Activated CD8-positive, alpha-beta memory T cell treated with anti-CD3 and anti-CD28 coated beads, Interleukin-2, amount 50 U/mL, for 48 hours (primary cell): Measurements from ENCODE around the gene DMGDH.

Experiments used
- DNase-seq: peaks from one replicate; pipeline ENCODE4 v3.0.0-alpha.2; 2020

Gene DMGDH

GRCh38 chr5:79069488-79070349 lies at the start of gene DMGDH, which contains the start of gene BHMT2:
Gene DMGDH, minus strand, starts transcription at chr5:79069674. Its CDS starts 54 bp downstream, at chr5:79069620.
Gene BHMT2, plus strand, starts transcription at chr5:79069767. Its CDS starts 16 bp downstream, at chr5:79069783.
- no peak for DNase-seq

GRCh38 chr5:79112703-79113058 lies 43.2 kb upstream of the DMGDH start:
- DNase-seq: no peak

GRCh38 chr5:79111960-79112702 lies 42.7 kb upstream of the DMGDH start:
- no peak for DNase-seq

GRCh38 chr5:79111387-79111959 lies 42.0 kb upstream of the DMGDH start, which contains the start of gene BHMT:
Gene BHMT, plus strand, starts transcription at chr5:79111809. Its CDS starts 77 bp downstream, at chr5:79111886.
- DNase-seq: no peak

- DNase-seq: peak; percentile 56
These were observed 40.3 kb upstream of the DMGDH start for GRCh38 chr5:79109527-79110492.

GRCh38 chr5:79108792-79109191 lies 39.3 kb upstream of the DMGDH start:
- no peak for DNase-seq

- DNase-seq: no peak
These were observed 38.6 kb upstream of the DMGDH start for GRCh38 chr5:79108086-79108485.

- DNase-seq: no peak
These were observed 37.7 kb upstream of the DMGDH start for GRCh38 chr5:79107020-79107796.

- no peak for DNase-seq
These were observed 36.4 kb upstream of the DMGDH start for GRCh38 chr5:79105868-79106267.

- no peak for DNase-seq
These were observed 24.3 kb upstream of the DMGDH start for GRCh38 chr5:79093762-79094161.

GRCh38 chr5:79091064-79091463 lies 21.6 kb upstream of the DMGDH start:
- DNase-seq: no peak

- no peak for DNase-seq
These were observed 19.0 kb upstream of the DMGDH start for GRCh38 chr5:79088507-79088906.

GRCh38 chr5:79086116-79086515 lies 16.6 kb upstream of the DMGDH start:
- no peak for DNase-seq

GRCh38 chr5:79081779-79082178 lies 12.3 kb upstream of the DMGDH start:
- DNase-seq: no peak

GRCh38 chr5:79080804-79081203 lies 11.3 kb upstream of the DMGDH start:
- DNase-seq: no peak

GRCh38 chr5:79077680-79078365 lies 8.3 kb upstream of the DMGDH start:
- DNase-seq: no peak

GRCh38 chr5:79076819-79077218 lies 7.3 kb upstream of the DMGDH start:
- no peak for DNase-seq

- no peak for DNase-seq
These were observed 6.4 kb upstream of the DMGDH start for GRCh38 chr5:79075646-79076426.

- DNase-seq: no peak
These were observed 5.2 kb upstream of the DMGDH start for GRCh38 chr5:79074641-79075040.

GRCh38 chr5:79070350-79070667 lies 835 bp upstream of the DMGDH start:
- no peak for DNase-seq
